Fibroblast of pulmonary artery (primary cell): ENCODE results near the gene RDX.

Experiments
- DNase-seq: peaks from one replicate; pipeline ENCODE4 v3.0.0-alpha.2; 2010; ENCODE audit warnings: low read depth
- H3K4me3 ChIP-seq: replicated peaks from 2 replicates; pipeline ENCODE4 v1.5.1; 2011; ENCODE audit warnings: low read depth, mild to moderate bottlenecking, control low read depth, low read length, moderate library complexity
- CTCF ChIP-seq: IDR thresholded peaks from 2 replicates; pipeline ENCODE4 v1.5.1; 2011; ENCODE audit warnings: mild to moderate bottlenecking, control low read depth, low read length, inconsistent platforms; ENCODE audit errors: missing control alignments

RDX gene

GRCh38 chr11:110130642-110131238 lies 165.7 kb downstream of the RDX start:
- no peak overlapping the region for H3K4me3 ChIP-seq
- peak; percentile 72 for DNase-seq
- TF ChIP-seq CTCF: no peak

- peak; percentile 23 for DNase-seq
- TF ChIP-seq CTCF: no peak
- no peak overlapping the region for H3K4me3 ChIP-seq
Observed at GRCh38 chr11:110128161-110128560, 168.3 kb downstream of the RDX start.

GRCh38 chr11:110126936-110127335 lies 169.5 kb downstream of the RDX start:
- no peak overlapping the region for H3K4me3 ChIP-seq
- no peak for TF ChIP-seq CTCF
- DNase-seq: no peak

GRCh38 chr11:110125632-110126031 lies 170.8 kb downstream of the RDX start:
- DNase-seq: peak; percentile 70
- TF ChIP-seq CTCF: no peak
- H3K4me3 ChIP-seq: no peak overlapping the region
